ENCODE results near the gene SYDE1.

Gene SYDE1

DNA sequence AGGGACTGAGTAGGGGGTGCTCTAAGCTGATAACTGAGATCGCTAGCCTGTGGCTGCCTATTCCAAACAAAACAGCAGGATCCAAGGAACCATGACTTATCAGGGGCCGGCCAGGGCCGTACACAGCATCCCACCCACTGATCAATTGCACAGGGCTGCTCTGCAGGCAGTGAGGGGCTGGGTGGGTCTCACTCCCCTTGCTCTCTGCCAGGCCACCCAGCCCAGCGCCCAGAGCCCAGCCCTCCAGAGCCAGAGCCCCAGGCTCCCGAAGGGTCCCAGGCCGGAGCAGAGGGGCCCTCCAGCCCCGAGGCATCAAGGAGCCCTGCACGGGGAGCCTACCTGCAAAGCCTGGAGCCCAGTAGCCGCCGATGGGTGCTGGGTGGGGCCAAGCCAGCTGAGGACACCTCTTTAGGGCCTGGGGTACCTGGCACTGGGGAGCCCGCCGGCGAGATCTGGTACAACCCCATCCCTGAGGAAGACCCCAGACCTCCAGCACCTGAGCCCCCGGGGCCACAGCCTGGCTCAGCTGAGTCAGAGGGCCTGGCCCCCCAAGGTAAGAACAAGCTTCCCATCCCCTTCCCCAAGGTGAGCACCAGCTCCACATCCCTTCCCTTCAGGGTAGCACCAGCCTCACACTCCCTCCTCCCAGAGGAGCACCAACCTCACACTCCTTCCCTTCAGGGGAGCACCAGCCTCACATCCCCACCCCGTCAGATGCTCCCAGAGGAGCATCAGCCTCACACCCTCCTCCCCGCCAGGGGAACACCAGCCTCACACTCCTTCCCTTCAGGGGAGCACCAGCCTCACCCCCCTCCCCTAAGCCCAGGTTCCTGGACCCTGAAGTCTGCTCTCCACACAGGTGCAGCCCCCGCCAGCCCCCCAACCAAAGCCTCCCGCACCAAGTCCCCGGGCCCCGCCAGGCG lies 1.9 kb downstream of the SYDE1 start:
- no peak for DNase-seq

DNA sequence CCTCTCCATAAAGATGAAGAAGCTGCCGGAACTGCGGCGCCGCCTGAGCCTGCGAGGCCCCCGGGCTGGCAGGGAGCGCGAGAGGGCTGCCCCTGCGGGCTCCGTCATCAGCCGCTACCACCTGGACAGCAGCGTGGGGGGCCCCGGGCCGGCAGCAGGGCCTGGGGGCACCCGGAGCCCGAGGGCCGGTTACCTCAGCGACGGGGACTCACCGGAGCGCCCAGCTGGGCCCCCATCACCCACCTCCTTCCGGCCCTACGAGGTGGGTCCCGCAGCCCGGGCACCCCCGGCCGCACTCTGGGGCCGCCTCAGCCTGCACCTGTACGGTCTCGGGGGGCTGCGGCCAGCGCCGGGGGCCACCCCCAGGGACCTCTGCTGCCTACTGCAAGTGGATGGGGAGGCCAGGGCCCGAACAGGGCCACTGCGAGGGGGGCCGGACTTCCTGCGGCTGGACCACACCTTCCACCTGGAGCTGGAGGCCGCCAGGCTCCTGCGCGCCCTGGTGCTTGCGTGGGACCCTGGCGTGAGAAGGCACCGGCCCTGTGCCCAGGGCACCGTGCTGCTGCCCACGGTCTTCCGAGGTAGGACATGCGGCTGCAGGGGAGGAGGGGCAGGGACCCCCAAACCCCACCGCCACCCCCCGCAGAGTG lies 2.7 kb downstream of the SYDE1 start:
- DNase-seq: no peak

DNA sequence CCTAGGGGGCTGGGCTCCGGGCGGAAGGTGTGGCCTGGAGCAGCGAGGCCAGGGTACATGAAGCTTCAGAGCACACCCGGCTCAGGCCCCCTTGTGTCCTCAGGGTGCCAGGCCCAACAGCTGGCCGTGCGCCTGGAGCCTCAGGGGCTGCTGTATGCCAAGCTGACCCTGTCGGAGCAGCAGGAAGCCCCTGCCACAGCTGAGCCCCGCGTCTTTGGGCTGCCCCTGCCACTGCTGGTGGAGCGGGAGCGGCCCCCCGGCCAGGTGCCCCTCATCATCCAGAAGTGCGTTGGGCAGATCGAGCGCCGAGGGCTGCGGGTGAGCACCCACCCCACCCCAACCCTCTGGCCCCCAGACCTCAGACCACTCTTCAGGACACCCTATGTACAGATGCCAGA lies 3.2 kb downstream of the SYDE1 start:
- no peak for DNase-seq

DNA sequence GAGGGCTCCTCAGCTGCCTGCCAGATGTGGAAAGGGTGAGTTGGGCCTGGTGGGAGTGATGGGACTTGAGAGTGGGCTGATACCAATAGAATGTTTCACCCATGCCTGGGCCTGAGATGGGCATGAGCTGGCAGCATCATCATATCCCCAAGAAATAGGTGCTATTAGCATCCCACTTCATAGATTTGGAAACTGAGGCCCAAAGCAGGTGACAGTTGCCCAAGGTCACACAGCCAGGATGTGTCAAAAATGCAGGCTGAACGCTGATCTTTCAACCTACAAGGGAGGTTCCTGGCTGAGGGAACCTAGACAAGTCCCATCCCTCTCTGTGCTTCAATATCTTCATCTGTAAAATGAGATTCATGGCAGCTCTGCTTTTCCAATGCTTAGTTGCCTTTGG lies 4.6 kb downstream of the SYDE1 start:
- DNase-seq: no peak

DNA sequence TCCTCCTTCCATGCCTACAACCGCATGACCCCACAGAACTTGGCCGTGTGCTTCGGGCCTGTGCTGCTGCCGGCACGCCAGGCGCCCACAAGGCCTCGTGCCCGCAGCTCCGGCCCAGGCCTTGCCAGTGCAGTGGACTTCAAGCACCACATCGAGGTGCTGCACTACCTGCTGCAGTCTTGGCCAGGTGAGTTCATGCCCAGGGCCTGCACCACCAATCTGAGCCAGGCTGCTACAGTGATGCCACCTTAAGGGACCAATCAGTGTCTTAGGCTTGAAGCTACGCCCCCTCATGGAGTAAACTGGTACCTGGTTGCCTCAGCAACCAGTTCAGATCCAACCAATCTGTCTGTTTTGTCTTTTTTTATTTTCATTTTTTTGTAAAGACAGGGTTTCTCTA lies 5.2 kb downstream of the SYDE1 start:
- no peak for DNase-seq

DNA sequence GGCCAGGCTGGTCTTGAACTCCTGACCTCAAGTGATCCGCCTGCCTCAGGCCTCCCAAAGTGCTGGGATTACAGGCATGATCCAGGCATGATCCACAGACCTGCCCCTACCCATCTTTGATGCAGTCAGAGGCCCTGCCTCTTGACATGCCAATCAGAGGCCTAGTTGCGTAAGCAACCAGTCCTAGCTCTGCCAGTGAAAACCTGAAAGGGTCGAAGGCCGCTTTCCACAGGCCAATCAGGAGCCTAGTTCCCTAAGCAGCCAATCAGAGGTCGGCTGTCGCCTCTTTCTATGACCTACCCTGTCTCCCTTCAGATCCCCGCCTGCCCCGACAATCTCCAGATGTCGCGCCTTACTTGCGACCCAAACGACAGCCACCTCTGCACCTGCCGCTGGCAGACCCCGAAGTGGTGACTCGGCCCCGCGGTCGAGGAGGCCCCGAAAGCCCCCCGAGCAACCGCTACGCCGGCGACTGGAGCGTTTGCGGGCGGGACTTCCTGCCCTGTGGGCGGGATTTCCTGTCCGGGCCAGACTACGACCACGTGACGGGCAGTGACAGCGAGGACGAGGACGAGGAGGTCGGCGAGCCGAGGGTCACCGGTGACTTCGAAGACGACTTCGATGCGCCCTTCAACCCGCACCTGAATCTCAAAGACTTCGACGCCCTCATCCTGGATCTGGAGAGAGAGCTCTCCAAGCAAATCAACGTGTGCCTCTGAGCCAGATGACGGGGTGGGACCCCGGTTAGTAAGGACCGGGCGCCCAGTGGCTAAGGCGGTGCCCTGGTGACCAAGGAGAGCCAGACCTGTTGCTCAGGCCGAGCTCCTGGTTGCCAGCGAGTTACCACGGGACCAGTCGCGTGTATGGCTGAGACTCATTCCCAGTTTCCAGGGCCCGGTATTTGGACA lies 6.3 kb downstream of the SYDE1 start:
- no peak for DNase-seq

DNA sequence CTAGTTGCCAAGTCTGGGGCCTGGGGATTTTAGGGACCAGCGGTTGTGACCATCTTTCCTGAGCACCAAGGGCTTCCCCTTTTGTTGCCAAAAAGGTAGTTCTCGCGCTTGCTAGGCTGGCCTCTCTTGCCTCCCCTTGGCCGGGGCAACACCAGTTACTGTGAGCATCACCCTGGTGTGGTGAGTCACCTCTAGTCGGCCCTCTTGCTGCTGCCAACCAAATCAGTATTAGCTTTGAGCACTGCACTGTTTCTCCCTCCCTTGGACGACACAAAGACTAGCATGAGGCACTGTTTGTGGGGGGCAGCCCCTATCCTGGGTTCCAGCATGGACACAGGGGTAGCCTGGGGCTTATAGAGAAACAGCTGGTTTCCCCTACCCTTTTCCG lies 6.9 kb downstream of the SYDE1 start:
- DNase-seq: peak; percentile 26

DNA sequence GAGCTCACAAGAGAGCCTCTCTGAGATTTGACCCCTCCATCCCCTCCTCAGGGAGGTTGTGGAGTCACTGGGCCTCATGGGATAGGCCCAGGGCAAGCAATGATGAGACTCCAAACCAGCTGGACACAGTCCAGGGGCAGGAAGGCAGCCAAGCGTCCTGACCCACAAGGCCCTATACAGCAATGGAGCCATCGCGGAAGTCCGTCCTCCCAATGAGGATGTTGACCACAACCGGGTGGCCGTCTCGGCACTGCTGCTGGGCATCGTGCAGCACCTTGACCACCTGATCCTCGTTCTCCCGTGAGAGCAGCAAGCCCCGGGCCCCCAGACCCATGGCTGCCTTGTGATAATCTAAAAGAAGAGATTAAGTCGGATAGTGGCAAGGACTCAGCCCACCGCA lies 7.9 kb downstream of the SYDE1 start:
- DNase-seq: peak; percentile 32

DNA sequence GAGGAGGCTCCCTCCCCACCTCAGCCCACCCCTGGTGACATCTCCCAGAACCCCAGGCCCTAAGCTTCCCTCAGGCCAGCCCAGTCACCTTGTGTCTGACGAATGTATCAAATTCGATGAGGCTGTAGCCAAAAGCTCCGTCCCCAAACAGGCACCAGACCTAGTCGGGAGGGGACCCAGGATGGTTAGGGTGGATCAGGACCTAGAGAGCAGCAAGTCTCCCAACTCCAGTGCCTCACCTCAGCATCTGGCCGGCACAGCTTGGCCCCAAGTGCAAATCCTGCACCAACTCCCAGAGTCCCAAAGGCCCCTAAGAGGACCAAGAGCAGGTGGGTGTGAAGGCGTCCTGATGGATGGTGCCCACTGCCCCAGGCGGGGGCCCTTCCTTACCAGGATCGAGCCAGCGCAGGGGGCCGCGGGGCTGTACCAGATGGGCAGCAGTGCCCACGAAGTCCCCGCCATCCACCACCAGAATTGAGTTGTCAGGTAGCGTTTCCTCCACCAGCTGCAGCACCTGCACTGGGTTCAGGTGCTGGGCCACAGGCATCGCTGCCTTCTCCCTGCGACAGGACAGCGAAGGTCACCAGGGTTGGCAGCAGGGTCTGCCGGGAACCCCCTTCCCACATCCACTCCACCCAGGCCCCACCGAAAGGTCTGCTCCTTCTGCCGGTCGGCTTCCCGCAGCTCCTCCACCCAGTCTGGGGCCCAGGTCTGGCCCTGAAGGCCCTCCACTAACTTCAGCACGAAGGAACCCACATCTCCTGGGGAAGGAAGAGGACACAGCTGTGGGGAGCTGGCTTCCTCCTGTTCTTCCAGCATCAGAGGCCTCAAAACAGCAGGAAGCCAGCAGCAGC lies 8.8 kb downstream of the SYDE1 start:
- DNase-seq: no peak

DNA sequence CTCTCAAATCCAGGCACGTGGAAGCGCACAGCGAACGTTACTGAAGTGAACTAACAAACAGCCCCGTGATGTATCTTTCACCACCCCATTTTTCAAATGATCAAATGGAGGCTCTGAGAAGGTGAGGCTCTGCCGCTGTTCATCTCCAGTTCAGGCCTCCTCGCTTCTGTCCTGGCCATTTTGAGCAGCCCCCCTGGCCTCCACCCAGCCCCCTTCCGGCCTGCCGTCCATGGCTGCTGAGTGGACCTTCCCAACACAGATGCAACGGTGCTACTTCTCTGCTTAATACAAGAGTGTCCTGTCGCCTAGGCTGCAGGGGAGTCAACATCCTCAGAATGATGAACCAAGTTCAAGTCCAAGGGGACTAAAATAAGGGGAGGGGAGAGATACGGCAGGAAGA lies 9.7 kb downstream of the SYDE1 start:
- DNase-seq: no peak

DNA sequence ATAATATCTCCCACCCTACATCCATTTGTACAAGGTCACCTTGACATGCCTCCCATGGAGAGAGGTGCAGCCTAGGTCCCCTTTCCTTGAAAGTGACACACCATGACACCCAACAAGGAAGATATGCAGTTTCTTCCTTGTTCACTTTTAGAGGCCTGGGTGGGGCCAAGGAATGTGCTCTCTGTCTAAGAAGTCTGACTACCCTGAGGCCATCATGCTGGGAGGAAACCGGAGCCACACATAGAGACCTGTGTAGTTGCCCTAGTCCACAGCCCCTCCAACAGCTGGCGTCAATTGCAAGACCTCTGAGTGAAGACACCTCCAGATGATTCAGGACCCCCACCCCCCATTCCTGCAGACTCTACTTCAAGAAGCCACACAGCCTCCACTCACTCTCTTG lies 11.0 kb downstream of the SYDE1 start:
- DNase-seq: no peak

DNA sequence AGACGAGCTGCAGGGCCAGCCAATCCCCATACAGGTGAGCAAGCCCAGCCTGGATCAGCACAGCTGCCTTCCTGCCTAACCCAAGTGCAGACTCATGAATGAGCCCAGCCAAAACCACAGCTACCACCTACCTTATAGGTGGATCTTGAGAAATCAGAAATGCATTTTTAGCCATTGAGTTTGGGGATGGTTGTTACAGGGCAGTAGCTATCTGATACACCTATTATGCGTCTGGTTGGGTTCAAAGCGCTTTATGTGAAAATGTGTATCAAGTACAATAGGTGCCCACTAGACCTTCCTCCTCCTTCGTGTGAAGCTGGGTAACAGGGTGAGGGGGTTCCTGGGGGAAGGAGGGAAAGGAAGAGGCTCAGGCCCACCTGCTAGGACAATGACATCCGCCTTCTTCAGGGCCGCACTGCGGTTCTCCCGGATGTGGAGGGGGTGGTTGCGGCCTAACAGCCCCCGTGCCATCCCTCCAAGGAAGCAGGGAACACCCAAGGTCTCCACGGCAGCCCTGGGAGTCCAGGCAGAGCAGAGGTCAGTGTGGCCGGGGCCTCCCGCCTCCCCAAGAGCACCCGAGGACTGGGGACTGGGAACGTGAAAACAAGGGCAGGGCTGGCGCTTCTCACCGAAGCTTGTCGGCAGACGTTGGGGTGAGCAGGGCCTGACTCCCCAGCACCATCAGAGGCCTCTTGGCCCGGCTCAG lies 11.7 kb downstream of the SYDE1 start:
- no peak for DNase-seq

DNA sequence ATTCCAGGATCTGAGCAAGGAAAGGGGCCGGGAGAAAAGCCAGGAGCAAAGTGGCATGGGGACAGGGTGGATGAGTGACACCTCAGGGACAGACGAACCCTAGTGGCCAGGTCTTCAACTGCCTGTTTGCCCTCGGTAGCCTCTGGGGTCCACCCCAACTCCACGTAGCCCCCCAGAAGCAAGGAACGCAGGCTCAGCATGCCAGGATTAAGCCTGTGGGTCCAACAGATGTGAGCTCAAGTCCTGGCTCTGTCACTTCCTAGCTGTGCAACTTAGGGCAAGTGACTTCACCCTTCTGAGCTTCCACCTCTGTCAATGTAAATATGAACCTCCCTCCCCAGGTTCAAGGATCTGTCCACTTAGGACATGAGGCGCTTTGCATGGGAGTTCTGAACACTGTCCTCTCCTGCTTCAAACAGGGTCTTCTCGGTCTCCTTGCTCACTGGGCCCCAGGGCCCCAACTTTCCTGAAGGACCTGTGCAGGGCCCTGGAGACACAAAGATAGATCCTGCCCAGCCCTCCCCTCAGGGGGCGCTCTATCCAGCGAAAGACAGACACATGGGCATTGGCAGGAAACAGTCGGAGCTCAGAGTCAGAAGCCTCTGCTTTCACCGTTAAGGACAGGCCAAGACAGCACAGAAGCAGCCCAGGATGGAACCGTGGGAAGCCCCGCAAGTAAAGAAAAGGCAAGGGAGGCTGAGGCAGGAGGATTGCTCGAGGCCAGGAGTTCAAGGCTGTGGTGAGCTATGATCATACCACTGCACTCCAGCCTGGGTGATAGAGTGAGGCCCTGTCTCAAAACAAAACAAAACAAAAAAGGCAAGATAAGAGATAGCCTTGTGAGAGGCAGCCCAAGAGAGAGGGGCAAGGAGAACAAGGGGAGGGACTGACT lies 13.2 kb downstream of the SYDE1 start:
- no peak for DNase-seq

DNA sequence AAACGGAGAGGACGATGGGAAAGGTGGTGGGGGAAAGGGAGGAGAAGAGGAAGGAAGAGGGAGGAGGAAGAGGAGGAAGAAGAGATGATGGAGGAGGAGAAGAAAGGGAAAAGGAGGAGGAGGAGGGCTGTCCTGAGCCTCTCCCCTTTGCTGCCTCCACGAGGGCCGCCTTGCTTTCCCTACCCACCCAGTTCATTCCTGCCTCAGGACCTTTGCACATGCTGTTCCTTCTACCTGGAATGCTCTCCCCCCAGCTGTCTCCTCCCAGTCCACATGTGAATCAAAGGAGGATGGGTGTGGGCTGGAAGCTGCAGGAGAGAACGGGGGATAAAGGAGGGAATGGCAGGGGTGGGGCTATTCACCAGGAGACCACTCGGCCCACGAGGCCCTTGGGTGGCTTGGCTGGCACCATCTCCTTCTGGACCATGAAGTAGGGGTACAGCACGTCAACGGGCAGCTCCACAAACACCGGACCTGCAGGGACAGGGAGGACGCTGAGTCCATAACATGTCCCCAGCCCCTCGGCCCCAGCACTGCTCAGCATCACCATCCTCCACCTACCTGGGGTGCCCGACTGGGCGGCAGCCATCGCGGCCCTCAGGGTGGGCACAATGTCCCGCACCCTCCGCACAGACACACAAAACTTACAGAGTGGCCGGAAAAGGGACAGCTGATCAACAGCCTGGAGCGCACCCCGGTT lies 15.3 kb downstream of the SYDE1 start:
- no peak for DNase-seq

DNA sequence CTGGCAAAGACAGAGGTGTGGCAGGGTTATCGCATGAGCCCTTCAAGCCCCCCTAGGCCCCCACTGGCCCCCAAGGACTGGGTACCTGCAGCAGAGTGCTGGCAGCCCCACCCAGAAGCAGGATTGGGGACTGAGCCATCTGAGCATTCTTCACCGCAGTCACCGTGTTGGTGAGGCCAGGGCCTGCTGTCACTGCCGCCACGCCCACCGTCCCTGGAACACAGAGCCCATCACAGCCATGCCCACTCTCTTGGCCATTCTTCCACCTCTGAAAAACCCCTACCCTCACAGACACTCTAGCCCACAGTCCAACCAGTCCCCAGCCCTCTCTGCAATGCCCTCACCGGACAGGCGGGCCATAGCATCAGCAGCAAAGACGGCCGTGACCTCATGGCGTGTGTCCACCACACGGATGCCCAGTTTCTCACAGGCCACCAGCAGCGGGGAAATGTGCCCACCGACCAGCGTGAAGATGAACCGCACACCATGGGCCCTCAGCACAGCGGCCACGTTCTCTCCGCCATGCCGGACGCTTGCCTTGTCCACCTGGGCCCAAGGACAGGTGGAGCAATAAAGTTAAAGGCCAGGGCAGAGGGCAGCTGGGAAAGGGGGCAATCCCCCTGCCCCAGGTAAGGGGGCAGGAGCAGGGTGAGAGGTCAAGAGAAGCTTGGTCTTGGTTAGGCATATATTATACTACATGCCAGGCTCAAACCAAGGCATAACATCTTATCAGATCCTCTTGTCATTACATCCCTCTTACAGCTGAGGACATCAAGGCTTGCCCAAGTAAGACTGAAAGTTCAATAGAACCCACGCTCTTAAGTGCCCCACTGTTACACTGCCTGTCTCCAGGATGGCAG lies 16.1 kb downstream of the SYDE1 start:
- no peak for DNase-seq

DNA sequence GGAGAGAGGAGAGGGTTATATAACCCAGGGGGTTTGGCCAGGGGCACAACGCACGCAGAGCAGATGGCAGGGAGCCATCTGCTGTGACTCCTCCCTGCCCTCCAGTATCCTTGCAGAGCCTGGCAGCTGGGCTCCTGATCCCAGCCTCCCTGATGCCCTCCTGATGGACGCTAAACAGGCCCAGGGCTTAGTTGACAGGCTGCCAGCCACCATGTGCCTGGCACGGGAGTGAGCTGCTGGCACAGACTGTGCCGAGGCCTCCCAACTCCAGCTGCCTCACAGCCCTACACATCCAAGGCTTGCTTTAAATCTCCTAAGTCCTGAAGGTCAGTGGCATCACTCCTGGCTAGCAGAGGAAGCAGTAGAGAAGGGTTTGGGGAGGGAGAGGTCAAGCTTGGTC lies 16.7 kb downstream of the SYDE1 start:
- no peak for DNase-seq

DNA sequence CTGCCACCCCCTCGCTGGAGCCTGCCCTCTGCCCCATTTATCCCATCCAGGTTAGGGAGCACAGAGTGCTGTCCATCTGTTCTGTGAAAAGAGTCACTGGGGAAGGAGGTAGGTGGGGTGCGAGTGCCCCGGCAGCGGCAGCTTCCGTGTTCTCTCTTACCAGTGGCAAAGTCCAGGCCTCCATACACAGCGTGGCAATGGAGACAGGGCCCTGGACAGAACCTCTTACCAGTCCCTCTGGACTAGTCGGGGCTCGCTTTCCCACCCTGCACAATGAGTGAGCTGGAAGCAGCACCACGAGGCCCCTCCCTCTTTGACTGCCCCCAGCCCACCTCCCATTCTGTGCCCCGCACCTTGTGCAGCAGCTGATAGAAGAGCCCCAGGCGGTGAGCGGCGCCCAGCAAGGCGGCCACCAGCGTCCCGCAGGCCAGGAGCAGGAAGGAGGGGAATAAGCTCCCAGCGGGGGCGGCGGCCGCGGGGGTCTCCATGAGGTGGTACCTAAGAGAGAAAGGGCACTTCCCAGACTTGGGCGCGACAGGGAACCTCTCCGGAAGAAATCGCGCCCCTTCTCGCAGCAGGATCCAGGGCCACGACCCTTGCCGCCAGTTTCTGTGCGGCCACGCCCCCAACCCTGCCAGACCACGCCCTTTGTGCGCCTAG lies 17.5 kb downstream of the SYDE1 start:
- no peak for DNase-seq

Data from fibroblast of upper back skin (primary cell).